ENCODE measurements around the gene PPIP5K1.

Gene PPIP5K1

DNA sequence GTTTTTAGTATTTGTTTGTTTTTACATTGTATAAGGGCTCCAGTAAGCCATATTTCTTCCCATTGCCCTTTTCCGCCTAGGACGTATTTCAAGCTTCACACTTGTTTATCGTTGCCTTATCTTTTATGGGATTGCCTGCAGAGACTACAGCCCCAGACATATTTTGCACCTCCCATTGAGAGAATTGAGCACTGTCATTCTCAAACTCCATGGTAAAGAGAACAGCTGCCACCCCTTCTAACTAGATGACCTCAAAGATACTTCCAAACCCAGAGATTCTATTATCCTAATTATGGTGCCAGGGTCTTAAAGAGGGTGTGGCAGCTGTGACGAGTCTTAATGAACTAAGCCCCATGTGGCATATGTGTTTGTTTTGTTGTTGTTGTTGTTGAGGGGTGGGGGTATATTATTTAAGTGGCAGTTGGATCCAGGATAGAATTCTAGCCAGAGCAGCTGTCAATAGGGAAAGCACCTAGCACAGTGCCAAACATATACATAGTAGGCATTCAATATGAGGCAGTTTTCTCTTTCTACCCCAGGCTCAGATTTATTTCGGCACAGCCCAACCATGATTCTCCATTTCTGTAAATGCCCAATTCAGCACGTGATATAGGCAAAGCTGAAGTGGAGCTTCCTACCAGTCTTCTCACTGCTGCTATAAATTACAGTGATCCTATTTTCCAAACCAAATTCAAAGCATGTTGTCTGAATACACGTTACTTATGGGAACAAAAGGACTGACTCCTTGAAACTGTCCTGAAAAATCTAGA, 96.1 kb downstream of the PPIP5K1 start:
- H3K4me3 ChIP-seq (ENCODE audit: low read depth, low read length), result peak overlapping the region; percentile 83
- no peak for DNase-seq (ENCODE audit: low read depth)
- no peak for TF ChIP-seq MYC (IDR thresholded peaks at IDR 0.05; ENCODE audit: low read depth, low read length)
- TF ChIP-seq, protein P1, sequence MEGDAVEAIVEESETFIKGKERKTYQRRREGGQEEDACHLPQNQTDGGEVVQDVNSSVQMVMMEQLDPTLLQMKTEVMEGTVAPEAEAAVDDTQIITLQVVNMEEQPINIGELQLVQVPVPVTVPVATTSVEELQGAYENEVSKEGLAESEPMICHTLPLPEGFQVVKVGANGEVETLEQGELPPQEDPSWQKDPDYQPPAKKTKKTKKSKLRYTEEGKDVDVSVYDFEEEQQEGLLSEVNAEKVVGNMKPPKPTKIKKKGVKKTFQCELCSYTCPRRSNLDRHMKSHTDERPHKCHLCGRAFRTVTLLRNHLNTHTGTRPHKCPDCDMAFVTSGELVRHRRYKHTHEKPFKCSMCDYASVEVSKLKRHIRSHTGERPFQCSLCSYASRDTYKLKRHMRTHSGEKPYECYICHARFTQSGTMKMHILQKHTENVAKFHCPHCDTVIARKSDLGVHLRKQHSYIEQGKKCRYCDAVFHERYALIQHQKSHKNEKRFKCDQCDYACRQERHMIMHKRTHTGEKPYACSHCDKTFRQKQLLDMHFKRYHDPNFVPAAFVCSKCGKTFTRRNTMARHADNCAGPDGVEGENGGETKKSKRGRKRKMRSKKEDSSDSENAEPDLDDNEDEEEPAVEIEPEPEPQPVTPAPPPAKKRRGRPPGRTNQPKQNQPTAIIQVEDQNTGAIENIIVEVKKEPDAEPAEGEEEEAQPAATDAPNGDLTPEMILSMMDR (IDR thresholded peaks at IDR 0.05; ENCODE audit: low read depth, low read length), result no peak
- TF ChIP-seq POLR2A (IDR thresholded peaks at IDR 0.05; ENCODE audit: extremely low read depth, insufficient read length), result no peak

DNA sequence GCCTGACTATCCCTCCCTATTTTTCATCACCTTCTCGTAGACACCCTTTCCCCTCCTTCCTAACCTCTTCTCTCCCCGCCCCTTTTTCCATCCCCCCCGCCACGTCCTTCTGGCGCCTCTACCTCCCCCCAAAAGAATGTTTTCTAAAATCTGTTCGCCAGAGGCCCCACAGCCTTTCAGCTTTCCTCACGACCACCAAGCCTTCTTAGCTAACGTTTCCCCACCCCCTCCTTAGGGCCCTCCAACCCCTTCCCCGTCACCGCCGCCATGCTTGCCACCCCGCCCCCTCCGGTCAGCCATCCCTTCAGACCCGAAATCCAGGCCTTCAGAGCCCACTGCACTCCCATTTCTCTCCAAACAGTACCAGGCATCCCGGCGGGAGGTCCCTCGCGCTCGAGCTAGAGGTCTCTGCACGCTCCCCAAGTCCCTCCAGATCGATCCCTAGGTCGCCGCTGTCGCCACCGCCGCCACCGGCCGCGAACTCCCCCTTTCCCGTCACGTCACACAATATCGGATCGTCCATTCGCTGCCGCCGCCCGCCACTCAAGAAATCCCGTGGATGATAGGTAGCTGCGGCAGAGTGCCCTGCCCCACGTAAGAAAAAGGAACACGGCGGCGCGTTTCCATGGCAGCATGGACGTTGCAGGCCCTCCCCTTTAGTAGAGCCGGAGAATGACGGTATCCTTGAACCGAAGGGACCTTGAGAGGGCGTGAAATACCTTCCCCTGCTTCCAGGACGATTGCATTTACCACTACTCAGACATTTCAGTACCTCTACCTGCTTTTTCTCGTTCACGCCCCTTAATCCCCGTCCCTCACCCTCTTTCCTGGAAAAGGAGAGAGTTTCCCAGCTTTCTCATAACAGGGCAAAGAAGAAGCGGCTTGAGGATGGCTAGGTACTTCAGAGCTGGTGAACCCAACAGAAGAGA, 97.1 kb downstream of the PPIP5K1 start, which contains the start of gene TP53BP1:
TP53BP1 (minus strand) TSS at position 484 of the 929 bp plus-strand sequence; CDS start at position 371, 113 bp downstream.
- DNase-seq (ENCODE audit: low read depth), result peak; percentile 95
- TF ChIP-seq POLR2A (IDR thresholded peaks at IDR 0.05; ENCODE audit: extremely low read depth, insufficient read length) (peak; percentile 53), MYC (IDR thresholded peaks at IDR 0.05; ENCODE audit: low read depth, low read length) (no peak)
- H3K4me3 ChIP-seq (ENCODE audit: low read depth, low read length), result peak within 1 kb of the TSS; percentile 83

DNA sequence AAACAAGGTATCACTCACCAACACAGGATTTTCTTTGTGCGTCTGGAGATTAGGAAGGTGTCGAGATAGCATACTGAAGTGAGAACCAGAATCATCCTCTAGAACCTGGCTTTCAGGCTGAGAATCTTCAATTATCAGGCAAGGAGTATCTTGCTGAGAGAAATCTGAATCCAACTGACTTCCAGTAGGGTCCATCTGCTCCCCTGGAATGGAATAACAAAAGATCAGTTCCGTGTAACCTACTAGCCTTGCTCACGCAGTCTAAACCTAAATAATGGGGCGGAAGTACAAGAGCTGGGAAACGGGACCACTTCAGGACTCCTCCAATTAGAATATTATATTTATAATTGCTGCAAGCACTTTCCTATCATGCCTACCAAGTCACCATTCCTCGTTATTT, 97.7 kb downstream of the PPIP5K1 start:
- TF ChIP-seq, protein P1 (IDR thresholded peaks at IDR 0.05; ENCODE audit: low read depth, low read length), result no peak
- TF ChIP-seq, protein P2, sequence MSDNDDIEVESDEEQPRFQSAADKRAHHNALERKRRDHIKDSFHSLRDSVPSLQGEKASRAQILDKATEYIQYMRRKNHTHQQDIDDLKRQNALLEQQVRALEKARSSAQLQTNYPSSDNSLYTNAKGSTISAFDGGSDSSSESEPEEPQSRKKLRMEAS (IDR thresholded peaks at IDR 0.05; ENCODE audit: low read depth, low read length), result no peak
- TF ChIP-seq POLR2A (IDR thresholded peaks at IDR 0.05; ENCODE audit: extremely low read depth, insufficient read length) (no peak), MYC (IDR thresholded peaks at IDR 0.05; ENCODE audit: low read depth, low read length) (no peak)

GRCh38 chr15:43489191-43489590, 100.8 kb downstream of the PPIP5K1 start:
- DNase-seq (ENCODE audit: low read depth), result peak; percentile 27
- TF ChIP-seq POLR2A (IDR thresholded peaks at IDR 0.05; ENCODE audit: extremely low read depth, insufficient read length), result no peak
- TF ChIP-seq, protein P2 (IDR thresholded peaks at IDR 0.05; ENCODE audit: low read depth, low read length), result peak; percentile 88
- peak; percentile 87 for TF ChIP-seq MYC (IDR thresholded peaks at IDR 0.05; ENCODE audit: low read depth, low read length)
- TF ChIP-seq, protein P1 (IDR thresholded peaks at IDR 0.05; ENCODE audit: low read depth, low read length), result no peak
- H3K4me3 ChIP-seq (ENCODE audit: low read depth, low read length), result no peak overlapping the region

More for the DNA sequence above, 97.7 kb downstream of the PPIP5K1 start:
- H3K4me3 ChIP-seq (ENCODE audit: low read depth, low read length), result peak overlapping the region; percentile 83
- no peak for DNase-seq (ENCODE audit: low read depth)

- H3K4me3 ChIP-seq (ENCODE audit: low read depth, low read length), result no peak overlapping the region
- TF ChIP-seq POLR2A (IDR thresholded peaks at IDR 0.05; ENCODE audit: extremely low read depth, insufficient read length) (no peak), MYC (IDR thresholded peaks at IDR 0.05; ENCODE audit: low read depth, low read length) (no peak)
- TF ChIP-seq, protein P2 (IDR thresholded peaks at IDR 0.05; ENCODE audit: low read depth, low read length), result no peak
- TF ChIP-seq, protein P1 (IDR thresholded peaks at IDR 0.05; ENCODE audit: low read depth, low read length), result no peak
- no peak for DNase-seq (ENCODE audit: low read depth)
These were observed 101.2 kb downstream of the PPIP5K1 start for GRCh38 chr15:43488790-43489189.

All from NB4 (cell line).